ENCODE measurements around the gene PTPRJ.

Gene PTPRJ

DNA sequence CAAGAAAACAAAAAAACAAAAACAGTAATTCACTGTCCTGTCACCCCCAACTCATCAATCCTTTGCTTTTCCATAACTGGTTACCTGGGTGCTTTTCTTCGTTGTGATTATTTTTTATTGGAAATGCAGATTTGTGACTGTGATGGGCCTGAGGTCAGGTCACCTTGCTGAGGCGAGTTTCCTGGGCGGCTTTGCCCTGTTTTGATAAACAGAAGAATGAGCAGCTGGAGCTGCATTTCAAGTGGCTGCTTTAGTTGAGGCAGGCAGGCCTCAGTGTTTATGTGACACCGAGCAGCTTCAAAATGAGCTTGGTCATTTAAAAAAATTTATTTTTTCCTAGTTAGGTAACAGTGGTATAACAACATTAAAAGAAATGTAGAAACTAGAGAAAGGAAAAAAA lies 22.2 kb downstream of the PTPRJ start:
- no peak for TF ChIP-seq CTCF (IDR thresholded peaks at IDR 0.05; ENCODE audit: low read depth, low read length)
- H3K4me3 ChIP-seq (ENCODE audit: low read depth, low read length): no peak overlapping the region
- in situ Hi-C loops (cut with HindIII; ENCODE audit: low sequenced_read_pairs): no loop called here
- no peak for DNase-seq (ENCODE audit: low read depth, low spot score)

DNA sequence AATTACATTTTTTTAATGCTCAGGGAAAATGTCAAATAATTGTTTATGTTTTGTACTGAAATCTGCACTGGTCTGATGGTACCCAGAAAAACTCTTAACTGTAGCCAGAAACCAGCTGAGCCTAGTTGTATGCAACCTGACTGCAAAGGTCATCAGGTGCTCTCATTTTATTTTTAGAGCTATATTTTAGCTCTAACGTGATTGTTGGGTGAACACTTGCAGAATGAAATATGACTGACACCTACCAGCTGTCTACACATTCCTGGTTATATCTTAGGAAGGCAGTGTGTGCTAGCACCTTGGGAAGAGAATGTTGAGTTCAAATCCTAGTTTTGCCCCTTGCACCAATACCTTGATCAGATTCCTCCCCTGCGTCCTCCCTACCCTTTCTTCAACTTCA lies 23.6 kb downstream of the PTPRJ start:
- no peak for TF ChIP-seq CTCF (IDR thresholded peaks at IDR 0.05; ENCODE audit: low read depth, low read length)
- H3K4me3 ChIP-seq (ENCODE audit: low read depth, low read length): no peak overlapping the region
- in situ Hi-C loops (cut with HindIII; ENCODE audit: low sequenced_read_pairs): no loop called here
- DNase-seq (ENCODE audit: low read depth, low spot score): no peak

DNA sequence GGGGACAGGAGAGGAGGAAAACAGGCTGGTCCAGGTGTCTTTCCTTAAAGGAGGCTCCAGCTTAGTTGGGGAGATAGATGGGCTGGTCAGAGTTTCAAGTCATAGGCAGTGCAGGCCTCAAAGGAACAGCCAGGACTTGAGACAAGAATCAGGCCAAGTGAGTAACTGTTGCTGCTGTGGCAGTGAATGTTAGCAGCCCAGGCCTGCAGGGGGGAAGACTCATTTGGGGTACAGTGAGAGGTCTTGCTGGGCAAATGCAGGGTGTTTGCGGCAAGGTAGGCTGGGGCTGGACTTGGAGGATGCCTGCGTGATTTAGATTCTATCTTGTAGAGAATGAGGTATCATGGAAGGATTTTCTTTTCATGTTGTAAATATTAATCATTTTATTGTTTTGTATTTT lies 24.1 kb downstream of the PTPRJ start:
- in situ Hi-C loops (cut with HindIII; ENCODE audit: low sequenced_read_pairs): no loop called here
- H3K4me3 ChIP-seq (ENCODE audit: low read depth, low read length): no peak overlapping the region
- TF ChIP-seq CTCF (IDR thresholded peaks at IDR 0.05; ENCODE audit: low read depth, low read length): no peak
- no peak for DNase-seq (ENCODE audit: low read depth, low spot score)

- no peak for DNase-seq (ENCODE audit: low read depth, low spot score)
- H3K4me3 ChIP-seq (ENCODE audit: low read depth, low read length): no peak overlapping the region
- in situ Hi-C loops (cut with HindIII; ENCODE audit: low sequenced_read_pairs): no loop called here
- no peak for TF ChIP-seq CTCF (IDR thresholded peaks at IDR 0.05; ENCODE audit: low read depth, low read length)
These were observed 24.8 kb downstream of the PTPRJ start for GRCh38 chr11:48005136-48005535.

- no peak for TF ChIP-seq CTCF (IDR thresholded peaks at IDR 0.05; ENCODE audit: low read depth, low read length)
- in situ Hi-C loops (cut with HindIII; ENCODE audit: low sequenced_read_pairs): no loop called here
- DNase-seq (ENCODE audit: low read depth, low spot score): no peak
- no peak overlapping the region for H3K4me3 ChIP-seq (ENCODE audit: low read depth, low read length)
These were observed 25.5 kb downstream of the PTPRJ start for GRCh38 chr11:48005831-48006270.

- no peak overlapping the region for H3K4me3 ChIP-seq (ENCODE audit: low read depth, low read length)
These were observed 26.1 kb downstream of the PTPRJ start for GRCh38 chr11:48006301-48006992.

More at GRCh38 chr11:48006301-48006992, 26.1 kb downstream of the PTPRJ start:
- peak; percentile 77 for DNase-seq (ENCODE audit: low read depth, low spot score)
- in situ Hi-C loops (cut with HindIII; ENCODE audit: low sequenced_read_pairs): no loop called here
- no peak for TF ChIP-seq CTCF (IDR thresholded peaks at IDR 0.05; ENCODE audit: low read depth, low read length)

Measured in astrocyte of the spinal cord (primary cell).